NT2/D1 (cell line): ENCODE results near the gene RAB7A.

ENCODE experiments used
- YY1 ChIP-seq: IDR thresholded peaks from 2 replicates; pipeline ENCODE4 v1.6.1; 2011; ENCODE audit not compliant: insufficient read length, insufficient read depth
- ZNF274 ChIP-seq: IDR thresholded peaks from 2 replicates; pipeline ENCODE4 v1.6.1; 2011; ENCODE audit warnings: mild to moderate bottlenecking, low read depth, low read length

GRCh38 chr3:128815318-128816064, 89.5 kb downstream of the RAB7A start:
- TF ChIP-seq YY1 (no peak), ZNF274 (no peak)
